Measurements from ENCODE around the gene AGBL1. TPM values are rescaled to one million over a fixed set of nuclear protein-coding genes. Genes with fewer than 3 reads are reported as not detected.

The AGBL1 gene
- total RNA-seq, 1 experiment from 2014 or later, result not detected

DNA sequence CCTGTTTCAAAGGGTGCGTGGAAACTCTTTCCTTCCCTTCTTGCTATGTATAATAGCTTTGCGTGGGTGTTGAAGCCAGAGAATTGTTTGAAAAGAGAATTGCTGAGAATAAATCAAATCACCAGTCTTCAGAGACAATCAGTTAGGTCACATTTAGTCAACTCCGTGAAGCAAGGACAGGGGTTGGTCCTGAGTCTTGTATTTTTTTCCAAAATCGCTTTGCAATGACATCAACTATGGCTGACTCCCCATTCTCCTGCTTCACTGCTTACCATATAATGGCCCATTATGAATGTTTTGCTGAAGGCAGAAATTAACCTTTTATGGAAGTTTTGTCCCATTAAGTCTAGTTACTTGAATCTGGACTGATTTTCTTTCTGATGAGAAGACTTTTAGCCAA is 852.8 kb downstream of the AGBL1 start:
- DNase-seq (ENCODE audit: low read depth), result no peak

DNA sequence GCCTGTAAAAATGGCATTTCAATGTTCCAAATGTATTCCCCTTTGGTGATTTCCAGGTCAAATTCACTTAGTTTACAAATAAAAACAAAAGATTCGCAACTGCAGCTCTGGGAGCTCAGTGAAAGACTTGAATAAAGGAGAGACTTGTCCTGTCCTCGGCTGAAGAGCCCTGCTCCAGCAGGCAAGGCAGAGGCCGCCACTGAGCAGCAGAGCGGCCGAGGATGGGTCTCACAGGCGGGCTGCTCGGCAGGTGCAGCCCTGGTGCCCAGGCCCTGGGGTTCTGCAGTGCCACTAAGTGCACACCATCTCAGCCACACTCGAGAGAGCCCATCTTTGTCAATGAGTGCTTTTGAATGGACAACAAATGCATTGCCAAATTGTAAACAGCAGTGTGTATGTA is 856.2 kb downstream of the AGBL1 start:
- no peak for DNase-seq (ENCODE audit: low read depth)

DNA sequence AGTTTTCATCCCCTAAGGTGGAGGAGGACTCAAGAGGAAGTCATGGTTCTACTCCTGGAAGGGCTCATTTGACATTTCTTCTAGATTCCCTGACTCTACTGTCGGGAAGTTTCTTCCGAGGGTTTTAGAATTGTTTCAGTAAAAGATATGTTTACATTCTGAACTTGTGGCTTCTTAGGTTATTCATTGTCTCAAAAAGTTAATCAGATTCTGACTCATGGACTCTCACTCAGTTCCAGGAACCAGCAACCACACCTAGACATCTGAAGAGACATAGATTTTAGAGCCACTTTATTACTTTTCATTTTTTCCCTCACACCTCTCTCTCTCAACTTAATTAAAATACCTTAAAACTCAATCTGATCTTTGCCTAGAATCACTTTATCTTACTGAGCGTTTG is 862.6 kb downstream of the AGBL1 start:
- DNase-seq (ENCODE audit: low read depth), result no peak

DNA sequence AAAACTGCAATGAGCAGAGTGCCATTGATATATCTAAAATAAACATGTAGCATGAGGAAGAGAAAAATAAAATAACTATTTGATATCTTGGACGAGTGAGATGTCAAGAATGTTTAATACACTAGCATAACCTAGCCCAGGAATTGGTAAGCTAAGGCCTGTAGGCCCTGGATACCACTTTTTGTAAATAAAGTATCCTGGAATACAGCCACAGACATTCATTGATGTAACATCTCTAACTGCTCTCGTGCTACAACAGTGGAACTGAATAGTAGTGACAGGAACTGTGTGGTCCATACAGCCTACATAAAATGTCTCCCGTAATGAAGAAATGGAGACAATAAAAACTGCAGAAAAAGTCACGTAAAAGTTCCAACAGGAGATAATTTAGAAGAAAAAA is 869.0 kb downstream of the AGBL1 start:
- no peak for DNase-seq (ENCODE audit: low read depth)

DNA sequence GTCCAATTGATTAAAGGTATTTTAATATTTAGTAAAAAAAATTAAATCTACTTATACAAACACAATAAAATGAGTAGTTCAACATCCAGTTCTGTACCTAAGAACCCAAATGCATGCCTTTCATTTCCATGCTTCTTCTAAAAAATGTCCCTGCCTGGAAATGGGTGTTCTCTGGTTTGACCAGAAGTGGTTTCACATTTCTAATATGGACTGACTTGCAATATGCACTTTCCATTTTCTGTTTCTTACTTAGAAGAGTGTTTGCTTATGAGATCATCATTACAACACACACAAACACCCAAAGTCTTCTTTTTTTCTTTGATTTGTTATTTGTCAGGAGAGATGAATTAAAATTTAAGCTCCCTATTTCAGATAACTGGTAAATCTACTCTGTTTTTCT is 879.6 kb downstream of the AGBL1 start:
- DNase-seq (ENCODE audit: low read depth), result no peak

DNA sequence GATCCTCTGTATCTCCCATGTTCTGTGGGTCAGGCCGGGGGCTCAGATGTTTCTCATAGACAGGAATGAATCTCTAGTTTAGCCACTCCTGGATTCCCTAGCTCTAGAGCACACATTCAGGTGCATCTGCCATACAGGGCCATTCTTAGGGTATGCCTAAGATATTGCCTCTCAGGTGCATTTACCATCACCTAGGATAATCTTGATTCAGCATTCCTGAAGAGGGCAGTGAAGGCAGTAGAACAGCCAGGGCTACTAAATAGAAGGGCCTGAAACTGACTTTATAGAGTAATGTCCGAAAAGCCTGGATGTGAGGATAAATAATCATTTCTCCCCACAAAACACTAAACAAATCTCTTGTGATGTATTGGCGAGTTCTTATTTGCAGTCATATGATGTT is 882.0 kb downstream of the AGBL1 start:
- no peak for DNase-seq (ENCODE audit: low read depth)

DNA sequence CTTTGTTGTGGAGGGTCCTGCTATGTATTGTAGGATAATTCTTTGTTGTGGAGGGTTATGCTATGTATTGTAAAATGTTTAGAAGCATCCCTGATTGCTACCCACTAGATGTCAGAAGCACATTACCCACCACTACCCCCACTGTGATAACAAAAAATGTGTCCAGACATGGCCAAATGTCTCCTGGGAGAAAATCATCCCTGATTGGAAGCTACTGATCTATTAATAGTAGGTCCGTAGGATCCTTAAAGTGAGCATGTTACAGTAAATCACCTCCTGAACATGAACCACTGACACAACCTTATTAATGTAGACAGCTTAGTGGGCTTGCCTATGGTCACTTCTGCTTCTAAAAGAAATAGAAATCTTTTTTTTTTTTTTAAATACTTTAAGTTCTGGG is 884.6 kb downstream of the AGBL1 start:
- DNase-seq (ENCODE audit: low read depth), result no peak

DNA sequence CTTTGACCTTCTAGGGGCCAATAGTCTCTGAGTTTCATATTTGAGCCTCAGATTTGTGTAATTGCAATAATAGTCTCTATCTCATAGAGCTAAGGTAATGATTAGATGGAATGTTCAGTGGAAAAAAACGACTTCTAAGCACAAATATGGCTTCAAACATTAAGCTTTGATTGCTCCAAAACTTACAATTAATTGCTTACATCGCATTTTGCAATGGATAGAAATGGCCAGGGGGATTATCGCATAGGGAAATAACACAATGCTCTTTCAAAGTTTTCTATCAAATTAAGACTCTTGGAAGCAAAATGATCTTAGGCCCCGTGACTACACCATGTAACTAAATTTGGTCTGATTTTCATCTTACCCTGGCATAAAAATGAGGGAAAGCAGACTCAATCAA is 888.6 kb downstream of the AGBL1 start:
- DNase-seq (ENCODE audit: low read depth), result no peak

DNA sequence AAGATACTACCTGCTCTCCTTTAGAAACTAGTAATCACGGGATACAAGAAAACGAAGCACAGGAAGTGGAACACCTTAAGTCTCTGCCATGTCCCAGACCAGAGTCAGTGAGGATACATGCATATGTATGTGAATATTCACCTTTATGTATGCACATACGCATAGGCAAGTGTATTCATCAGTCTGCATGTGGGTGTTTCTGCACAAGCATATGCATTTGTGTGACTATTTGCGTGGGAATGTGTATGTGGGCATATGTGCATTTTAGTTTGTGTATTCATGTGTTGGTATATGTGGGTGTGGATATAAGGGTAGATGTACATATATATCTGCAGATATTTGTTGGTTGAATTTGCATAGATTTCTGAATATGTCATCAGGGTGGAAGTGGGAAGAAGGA is 889.7 kb downstream of the AGBL1 start:
- DNase-seq (ENCODE audit: low read depth), result no peak

DNA sequence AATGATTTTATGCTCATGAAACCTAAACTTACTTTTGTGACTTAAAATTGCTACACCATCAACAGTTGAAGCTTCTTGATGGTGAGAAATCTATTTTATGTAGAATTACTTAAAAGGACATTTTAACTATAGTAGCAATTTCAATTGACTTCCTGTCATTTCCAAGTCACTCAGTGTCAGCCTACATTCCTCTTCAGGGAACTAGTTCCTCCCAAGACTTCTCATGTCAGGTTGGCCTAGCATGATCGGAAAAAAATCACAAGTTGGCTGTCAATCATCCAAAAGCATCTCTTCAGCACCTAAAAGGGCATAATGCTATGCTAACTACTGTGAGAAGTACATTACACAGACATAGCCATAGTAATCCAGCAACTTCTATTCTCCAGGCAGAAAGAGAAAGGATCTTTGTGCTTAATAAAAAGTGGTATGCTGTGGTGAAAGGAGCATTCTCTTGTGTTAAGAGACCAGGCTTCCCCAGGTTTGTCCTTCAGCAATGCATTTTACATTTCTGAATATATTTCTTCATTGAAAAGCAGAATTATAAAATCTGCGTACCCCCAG is 893.7 kb downstream of the AGBL1 start:
- DNase-seq (ENCODE audit: low read depth), result no peak

DNA sequence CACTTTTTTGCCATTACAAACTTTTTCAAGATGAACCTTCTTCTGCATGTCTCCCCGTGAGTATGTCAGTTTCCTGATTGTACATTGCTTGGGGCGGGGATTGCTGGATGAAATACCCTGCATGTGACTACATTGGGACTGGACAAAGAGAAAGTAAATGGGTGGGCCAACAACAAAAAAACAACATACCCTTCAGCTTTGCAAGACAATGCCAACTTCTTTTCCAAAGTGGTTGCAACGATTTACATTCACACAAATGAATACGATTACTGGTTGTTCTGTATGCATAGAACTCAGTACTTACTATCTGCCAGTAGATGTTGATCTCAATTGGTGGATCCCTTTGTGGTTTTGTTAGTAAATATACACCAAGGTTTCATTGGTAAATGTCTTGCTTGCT is 908.4 kb downstream of the AGBL1 start:
- DNase-seq (ENCODE audit: low read depth), result no peak

DNA sequence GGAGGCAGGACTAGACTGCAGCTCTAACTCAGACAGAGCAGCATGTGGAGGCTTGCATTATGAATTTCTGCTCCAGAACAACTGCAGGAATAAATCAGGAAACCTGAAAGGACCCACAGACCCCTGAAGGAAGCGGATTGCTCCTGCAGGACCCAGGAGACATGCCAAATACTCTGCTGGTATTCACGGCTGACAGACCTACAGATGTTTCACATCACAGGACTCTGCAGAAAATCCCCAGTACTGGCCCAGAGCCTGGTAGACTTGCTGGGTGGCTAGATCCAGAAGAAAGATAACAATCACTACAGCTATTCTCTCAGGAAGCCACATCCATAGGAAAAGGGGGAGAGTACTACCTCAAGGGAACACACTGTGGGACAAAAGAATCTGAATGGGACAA is 942.1 kb downstream of the AGBL1 start:
- DNase-seq (ENCODE audit: low read depth), result no peak

DNA sequence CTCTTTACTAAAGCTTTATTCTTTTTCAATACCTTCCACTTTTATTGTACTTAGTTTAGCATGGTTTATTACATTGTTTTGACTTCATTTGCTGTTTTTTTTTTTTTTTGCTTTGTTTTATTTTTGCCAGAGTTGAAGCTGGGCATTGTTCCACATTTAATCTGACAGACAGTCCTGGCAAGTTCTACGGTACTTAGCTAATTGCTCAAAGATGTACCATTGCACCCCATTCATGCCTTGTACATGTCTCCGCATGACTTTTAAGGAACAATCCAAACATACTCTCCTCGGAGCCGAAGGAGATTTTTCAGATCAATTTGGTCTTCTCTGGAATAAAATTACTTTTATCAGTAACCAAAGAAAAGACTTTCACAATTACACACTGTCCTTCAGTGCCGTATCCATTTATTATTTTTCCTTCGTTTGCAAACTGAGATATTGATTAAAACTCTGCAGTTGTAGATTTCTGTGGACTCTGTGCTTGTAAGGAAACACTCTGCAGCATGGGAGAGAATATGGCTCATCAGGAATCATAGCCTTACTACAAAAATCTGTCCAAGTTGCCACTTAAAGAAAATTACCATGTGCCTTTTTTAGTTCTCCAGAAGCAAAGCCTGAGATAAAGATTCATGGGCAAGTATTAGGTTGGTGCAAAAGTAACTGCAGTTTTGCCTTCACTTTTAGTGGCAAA is 952.0 kb downstream of the AGBL1 start:
- no peak for DNase-seq (ENCODE audit: low read depth)

DNA sequence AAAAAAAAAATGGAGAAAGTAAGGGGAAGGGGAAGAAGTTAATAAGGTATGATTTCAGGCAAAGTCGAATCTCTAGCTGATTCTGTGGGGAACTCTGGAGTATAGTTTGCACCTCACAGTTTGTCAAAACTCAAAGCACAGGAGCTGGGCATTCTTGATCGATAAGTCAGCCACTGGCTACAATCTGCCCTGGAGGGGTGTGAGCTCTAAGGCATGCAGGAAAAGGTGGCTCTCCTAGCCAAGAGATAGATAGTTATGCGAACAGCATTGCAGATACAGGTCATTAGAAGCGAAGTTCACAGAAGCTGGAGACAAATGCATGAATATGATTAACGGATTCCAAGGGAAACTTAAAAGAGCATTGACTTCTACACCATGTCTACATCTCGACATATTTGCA is 952.6 kb downstream of the AGBL1 start:
- DNase-seq (ENCODE audit: low read depth), result peak; percentile 66

DNA sequence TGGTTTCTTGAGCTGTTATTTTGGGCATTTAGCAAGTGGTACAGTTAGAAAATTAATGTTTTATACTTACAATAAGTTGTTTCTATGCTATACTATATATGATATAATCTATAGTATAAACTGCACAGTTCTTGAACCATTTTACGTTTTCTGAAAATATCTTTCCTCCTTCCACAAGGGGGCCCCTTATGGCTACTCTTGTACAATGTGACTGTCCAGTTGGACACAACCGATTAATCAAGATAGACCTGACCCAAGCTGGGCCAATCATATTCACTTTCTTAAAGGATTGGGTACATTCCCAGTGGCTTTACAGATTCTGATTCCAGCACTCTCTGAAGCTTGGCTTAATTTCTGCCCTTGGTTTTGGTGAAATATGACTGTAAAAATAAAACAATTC is 953.4 kb downstream of the AGBL1 start:
- peak; percentile 53 for DNase-seq (ENCODE audit: low read depth)

DNA sequence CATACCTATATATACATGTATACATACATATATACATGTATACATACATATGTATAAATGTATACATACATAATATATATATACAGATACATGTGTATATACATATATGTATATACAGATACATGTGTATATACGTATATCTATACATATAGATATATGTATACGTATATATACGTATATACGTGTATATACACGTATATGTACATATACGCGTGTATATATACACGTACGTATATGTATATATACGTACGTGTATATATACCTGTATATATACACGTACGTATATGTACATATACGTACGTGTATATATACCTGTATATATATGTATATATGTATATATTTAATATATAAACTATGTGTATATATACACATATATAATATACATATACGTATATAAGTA is 955.2 kb downstream of the AGBL1 start:
- DNase-seq (ENCODE audit: low read depth), result no peak

DNA sequence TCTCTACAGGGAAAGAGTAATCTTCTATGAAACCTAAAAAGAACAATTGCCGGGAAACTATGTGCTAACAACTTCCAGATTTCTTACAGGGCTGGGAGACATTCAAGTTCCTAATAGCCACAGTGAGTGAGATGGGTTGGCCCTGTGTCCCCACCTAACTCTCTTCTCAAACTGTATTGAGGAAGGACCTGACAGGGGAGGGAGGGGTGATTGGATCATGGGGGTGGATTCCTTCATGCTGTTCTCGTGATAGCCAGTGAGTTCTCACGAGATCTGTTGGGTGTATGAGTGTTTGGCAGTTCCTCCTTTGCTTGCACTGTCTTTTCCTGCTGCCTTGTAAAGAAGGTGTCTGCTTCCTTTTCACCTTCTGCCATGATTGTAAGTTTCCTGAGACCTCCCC is 958.7 kb downstream of the AGBL1 start:
- DNase-seq (ENCODE audit: low read depth), result peak; percentile 63

DNA sequence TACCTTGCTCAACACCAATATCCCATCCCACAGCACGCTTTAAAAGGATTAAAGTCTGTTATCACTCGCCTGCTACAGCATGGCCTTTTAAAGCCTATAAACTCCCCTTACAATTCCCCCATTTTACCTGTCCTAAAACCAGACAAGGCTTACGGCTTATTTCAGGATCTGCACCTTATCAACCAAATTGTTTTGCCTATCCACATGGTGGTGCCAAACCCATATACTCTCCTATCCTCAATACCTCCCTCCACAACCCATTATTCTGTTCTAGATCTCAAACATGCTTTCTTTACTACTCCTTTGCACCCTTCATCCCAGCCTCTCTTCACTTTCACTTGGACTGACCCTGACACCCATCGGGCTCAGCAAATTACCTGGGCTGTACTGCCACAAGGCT is 962.9 kb downstream of the AGBL1 start:
- peak; percentile 29 for DNase-seq (ENCODE audit: low read depth)

DNA sequence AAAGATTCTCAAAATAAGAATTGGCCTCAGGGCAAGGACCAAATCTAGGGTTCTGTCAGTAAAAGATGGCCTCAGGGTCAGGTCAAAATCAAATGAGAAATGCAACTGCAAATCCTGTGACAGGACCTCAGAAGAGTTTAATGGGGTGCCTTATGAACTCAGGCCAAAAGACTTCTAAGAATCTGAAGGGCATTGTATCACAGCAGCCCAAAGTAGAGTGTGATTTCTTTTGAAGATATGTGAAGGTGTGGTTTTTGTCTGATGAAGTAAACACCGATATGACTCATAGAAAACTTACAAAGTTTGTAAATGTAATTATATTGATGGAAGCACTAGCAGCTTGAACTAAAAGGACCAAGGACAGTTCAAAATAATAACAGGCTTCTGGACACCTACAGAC is 966.1 kb downstream of the AGBL1 start:
- DNase-seq (ENCODE audit: low read depth), result peak; percentile 89

DNA sequence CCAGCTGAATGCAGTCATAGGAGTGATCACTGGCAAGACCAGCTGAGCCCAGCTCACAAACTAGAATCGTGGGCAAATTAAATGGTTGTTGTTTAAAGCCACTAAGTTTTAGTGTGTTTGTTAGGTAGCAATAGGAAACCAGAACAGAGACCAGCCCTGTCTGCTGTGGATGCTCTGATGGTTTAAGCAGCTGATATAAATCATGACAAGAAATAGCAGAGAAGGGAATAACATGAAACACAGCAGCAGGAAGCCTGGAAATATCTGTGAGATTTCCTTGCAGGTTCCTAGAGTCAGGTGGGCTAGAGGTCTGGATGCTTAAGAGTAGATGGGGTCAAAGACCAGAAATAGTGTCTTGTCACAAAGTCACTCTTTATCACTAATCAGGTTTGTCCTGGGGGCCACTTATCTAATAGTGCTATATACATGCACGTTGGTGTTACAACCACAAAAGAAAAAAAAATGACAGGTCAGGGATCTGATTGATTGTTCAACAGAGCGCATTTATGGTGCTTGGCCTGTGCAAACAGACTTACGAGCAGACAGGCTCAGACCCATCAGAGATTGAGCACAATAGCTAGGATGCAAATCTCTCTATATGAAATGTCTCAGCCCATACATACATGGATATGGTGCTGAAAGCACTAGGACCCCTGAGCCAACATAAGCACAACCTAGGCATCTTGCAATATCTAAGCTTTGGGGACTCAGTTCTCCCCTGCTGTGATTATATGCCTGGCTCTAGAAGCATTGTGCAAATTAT is 967.7 kb downstream of the AGBL1 start:
- DNase-seq (ENCODE audit: low read depth), result no peak

Measured in M059J (cell line).